Activated naive CD8-positive, alpha-beta T cell treated with anti-CD3 and anti-CD28 coated beads, Interleukin-2, amount 50 U/mL, for 16 hours (primary cell): ENCODE results near the gene ZC3H7B.
"Not testable (repeated sequence)": the region's sequence is repeated elsewhere in the genome, so short reads cannot be mapped to it uniquely, and the experiment has no call there.

Source experiments
- DNase-seq: peaks from one replicate; pipeline ENCODE4 v3.0.0-alpha.2; 2020; ENCODE audit warnings: low read depth, low spot score

ZC3H7B gene

GRCh38 chr22:41380993-41381328, 79.6 kb downstream of the ZC3H7B start:
- DNase-seq: no peak

DNA sequence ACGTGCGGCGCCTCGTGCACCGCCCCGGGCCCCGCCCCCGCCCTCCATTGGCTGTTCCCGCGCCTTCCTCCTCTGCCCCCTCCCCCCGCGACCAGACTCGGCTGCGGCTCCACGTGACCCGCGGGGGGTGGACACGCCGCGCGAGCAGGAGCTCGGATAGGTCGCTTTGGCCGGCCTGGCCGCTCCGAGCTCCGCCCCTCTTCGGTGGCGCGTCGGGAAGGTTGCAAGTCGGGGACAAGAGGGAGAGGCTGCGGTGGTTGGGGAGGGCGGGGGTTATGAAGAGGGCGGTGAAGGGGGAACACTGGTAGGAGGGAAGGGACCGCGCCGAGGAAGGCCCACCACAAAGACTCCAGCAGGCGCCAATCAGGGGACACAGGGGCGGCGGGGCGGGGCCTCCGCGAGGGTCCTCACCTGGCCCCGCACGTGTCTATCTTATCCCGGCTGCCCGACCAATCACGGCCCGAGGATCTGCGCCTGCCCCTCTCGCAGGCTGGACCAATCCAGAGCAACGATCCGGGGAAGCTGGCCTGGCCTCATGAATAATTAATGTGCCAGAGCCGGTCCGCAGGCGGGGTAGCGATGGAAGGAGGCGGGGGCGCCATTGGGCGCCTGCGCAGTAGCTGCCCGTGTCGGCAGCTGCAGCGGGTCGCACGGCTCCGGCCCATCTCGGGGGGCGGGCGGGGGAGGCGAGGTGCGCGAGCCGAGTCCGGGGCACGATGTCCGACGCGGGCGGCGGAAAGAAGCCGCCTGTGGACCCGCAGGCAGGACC, 80.2 kb downstream of the ZC3H7B start, which contains the start of gene TEF:
Gene TEF (plus strand): TSS at position 614 of the 769 bp plus-strand sequence. CDS start 103 bp downstream, at position 717.
- DNase-seq: peak; percentile 95

- DNase-seq: peak; percentile 14
Observed at GRCh38 chr22:41382098-41382578, 80.8 kb downstream of the ZC3H7B start.

- DNase-seq: no peak
Observed at GRCh38 chr22:41382610-41383009, 81.3 kb downstream of the ZC3H7B start.

DNA sequence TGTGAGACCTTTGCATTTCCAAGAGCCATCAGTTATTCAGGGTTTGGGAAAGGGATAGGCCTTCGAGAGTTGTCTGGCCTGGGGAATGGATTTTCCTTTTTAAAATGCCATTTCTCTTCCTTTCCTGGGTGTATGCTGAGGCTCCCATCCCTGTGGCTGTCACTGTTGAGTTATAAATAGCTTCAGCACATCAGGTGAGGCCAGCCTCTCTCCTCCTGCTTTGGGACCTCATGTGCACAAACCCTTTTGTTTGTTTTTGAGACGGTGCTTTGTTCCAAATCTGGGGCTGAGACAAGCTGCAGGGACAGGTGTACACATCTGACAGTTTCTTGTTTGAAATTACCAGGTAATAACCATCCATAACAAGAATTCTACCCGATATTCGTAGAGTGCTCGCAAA, 81.8 kb downstream of the ZC3H7B start:
- no peak for DNase-seq

DNA sequence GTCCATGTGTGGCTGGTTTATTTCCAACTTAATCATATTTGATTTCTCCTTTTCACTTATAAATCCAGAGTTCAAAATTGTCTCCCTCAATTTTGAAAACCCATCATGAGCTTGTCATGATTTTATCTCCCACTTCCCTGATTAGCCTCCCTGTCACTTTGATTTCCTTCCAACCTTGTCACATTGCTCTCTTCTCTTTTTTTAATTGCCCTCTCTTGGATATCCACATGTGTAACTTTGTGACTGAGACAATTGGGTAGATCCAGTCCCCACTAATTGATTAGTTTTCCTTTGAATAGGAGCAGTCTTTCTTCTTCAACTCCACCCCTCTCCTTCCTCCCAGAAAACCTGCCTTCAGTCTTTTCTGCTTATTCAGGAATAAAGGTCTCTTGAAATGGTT, 82.8 kb downstream of the ZC3H7B start:
- no peak for DNase-seq

DNA sequence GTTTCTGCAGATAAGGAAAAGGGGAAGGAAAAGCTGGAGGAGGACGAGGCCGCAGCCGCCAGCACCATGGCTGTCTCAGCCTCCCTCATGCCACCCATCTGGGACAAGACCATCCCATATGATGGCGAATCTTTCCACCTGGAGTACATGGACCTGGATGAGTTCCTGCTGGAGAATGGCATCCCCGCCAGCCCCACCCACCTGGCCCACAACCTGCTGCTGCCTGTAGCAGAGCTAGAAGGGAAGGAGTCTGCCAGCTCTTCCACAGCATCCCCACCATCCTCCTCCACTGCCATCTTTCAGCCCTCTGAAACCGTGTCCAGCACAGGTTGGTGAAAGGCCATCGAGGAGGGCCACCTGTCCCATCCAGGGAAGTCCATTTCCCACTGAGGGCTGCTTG, 86.0 kb downstream of the ZC3H7B start:
- DNase-seq: no peak

DNA sequence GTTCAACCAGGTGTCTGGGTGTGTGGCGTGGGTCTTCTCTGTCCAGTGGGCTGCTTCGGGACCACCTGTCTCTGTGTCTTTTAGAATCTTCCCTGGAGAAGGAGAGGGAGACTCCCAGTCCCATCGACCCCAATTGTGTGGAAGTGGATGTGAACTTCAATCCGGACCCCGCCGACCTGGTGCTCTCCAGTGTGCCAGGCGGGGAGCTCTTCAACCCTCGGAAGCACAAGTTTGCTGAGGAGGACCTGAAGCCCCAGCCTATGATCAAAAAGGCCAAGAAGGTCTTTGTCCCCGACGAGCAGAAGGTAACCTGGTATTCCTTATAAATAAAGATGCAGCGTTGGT, 92.7 kb downstream of the ZC3H7B start:
- no peak for DNase-seq

DNA sequence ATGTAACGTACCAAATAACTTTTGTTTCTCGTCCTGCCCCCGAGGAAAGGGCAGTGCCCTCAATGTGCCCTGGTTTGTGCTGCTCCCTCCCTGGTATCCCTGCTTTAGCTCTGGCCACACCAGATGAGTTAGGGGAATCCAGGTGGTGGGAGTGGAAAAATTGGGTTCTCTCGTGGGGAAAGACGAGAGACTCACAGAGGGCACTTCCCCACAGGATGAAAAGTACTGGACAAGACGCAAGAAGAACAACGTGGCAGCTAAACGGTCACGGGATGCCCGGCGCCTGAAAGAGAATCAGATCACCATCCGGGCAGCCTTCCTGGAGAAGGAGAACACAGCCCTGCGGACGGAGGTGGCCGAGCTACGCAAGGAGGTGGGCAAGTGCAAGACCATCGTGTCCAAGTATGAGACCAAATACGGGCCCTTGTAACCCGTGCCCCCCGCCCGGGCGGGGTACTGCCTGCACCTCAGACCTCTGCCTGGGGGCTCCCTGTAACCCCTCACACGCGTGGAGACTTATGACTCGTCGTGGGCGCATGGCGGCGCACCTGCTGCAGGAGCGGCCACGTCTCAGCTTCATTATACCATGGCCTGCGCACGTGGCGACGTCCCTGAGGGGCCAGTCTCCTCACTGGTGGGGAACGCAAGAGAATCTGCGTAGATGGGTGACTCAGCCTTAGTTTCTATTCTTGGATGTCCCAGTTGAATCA, 94.4 kb downstream of the ZC3H7B start:
- no peak for DNase-seq

- no peak for DNase-seq
Observed at GRCh38 chr22:41397143-41397811, 96.0 kb downstream of the ZC3H7B start.

- DNase-seq: no peak
Observed at GRCh38 chr22:41398921-41399320, 97.6 kb downstream of the ZC3H7B start.

DNA sequence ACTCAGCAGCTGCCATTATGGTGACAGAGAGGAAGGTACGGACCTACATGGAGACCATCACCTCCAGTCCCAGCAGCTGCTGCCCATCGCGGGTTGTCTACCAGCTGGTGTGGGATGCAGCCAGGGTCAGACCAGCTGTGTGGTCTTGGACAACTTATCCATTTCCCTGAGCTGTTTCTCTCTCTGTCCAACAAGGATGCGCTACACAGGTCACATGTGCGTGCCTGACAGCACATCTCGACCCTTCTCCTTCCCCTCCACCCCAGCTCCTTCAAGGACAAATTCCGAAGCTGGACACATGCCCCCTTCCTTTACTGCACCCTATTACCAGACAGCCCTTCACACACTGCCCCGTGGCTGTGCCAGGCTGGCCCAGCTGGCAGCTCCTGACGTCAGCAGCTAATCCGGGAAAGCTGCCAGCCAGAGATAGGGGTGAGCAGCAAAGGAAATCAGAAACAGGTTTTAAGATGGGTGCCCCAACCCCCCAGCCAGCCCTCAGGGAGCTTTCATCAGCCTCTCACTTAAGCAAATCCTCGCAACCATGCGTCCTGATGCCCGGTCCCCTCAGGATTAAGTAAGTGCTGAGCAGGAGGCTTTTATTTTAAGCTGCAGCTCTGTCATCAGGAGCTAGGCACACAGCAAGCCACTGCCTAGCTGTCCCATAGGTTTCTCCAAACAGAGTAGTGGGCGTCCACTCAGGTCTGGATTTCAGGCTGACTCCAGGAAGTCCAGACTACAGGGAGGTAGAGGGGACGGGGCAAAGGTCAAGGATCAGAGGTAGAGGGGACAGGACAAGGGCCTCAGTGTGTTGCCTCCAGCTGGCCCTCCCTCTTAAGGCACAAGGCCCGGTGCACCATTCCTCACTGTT, 100.7 kb downstream of the ZC3H7B start:
- no peak for DNase-seq

GRCh38 chr22:41402851-41403250, 101.5 kb downstream of the ZC3H7B start:
- not testable (repeated sequence) for DNase-seq

DNA sequence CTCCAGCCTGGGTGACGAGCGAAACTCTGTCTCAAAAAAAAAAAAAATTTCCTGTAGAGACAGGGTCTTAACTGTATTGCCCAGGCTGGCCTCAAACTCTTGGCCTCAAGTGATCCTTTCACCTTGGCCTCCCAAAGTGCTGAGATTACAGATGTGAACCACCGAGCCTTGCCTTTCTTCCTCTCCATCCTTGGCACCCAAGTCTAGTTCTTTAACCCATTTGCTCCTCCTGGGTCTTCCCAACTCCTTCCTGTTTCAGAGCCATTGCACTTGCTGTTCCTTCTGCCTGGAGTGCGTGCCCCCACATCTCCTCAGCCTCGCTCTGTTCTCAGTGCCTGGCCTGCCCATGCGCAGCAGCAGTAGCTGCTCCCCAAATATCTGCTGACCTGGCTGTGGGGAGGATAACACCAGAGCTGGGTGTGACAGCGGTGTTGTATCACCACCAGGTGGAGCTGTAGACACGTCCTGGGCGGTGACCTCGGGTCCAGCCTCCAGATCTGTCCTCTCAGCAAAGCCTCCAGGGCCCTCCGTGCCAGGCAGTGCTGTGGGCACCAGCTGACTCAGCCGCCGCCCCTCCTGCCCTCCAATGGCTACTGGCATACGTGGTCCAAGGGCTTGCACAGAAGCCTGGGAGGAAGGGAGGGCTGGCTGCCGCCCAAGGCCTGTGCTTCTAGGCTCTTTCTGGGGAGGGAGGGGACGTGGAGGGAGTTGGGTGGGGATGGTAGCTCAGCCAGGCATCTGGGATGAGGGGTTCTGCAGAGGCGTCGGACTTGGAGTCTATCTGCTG, 102.4 kb downstream of the ZC3H7B start:
- DNase-seq: peak; percentile 76

- DNase-seq: no peak
Observed at GRCh38 chr22:41405588-41405987, 104.3 kb downstream of the ZC3H7B start.

DNA sequence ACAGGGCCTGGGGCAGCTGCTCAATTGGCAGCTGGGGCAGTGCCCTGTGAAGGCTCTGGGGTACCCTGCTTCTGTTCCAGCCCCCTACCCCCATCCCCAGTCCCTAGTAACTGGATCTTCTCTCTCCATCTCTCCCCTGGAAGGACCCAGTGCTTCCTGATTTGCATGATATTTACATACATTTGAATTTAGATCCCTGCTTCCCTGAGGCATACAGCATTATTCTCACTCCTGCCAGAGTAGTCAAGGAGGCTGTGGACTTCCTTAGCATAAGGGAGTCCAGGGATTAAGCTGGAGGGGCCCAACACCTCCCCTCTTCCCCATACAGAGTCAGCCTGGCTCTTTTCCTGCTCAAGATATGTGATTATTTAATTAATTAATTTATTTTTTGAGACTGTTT, 105.1 kb downstream of the ZC3H7B start:
- no peak for DNase-seq

GRCh38 chr22:41407433-41407832, 106.1 kb downstream of the ZC3H7B start:
- DNase-seq: no peak

- no peak for DNase-seq
Observed at GRCh38 chr22:41408665-41409064, 107.3 kb downstream of the ZC3H7B start.
